Upper lobe of left lung (tissue), 6 donors: ENCODE measurements around the gene MNDA. TPM values are rescaled to one million over a fixed set of nuclear protein-coding genes. Genes with fewer than 3 reads are reported as not detected.
"Not testable (repeated sequence)": the region's sequence is repeated elsewhere in the genome, so short reads cannot be mapped to it uniquely, and the experiment has no call there.

Source experiments
- ATAC-seq, 2 donors: fragments of 200-7000 bp; cut with Tn5 transposase; one replicate each; pipeline ENCODE4 v1.9.1; 2022; ENCODE audit warnings: mild to moderate bottlenecking in 2 of 2, moderate library complexity in 2 of 2; ENCODE audit not compliant: low FRiP score in 2 of 2
- DNase-seq, 2 donors: peaks; one replicate each; pipeline ENCODE4 v3.0.0-alpha.2; 2019 to 2020
- H3K27ac ChIP-seq, 4 donors: fragments of 200-600 bp; sonication (generic); one replicate each; pipeline ENCODE4 v1.5.1; 2016 to 2019
- H3K27me3 ChIP-seq, 4 donors: fragments of 200-600 bp; sonication (generic); one replicate each; pipeline ENCODE4 v1.5.1; 2017 to 2019
- H3K36me3 ChIP-seq, 4 donors: fragments of 200-600 bp; sonication (generic); one replicate each; pipeline ENCODE4 v1.5.1; 2016 to 2019
- H3K4me1 ChIP-seq, 4 donors: fragments of 200-600 bp; sonication (generic); one replicate each; pipeline ENCODE4 v1.5.1; 2018 to 2019
- H3K4me3 ChIP-seq, 4 donors: fragments of 200-600 bp; sonication (generic); one replicate each; pipeline ENCODE4 v1.5.1; 2017 to 2019; ENCODE audit warnings: mild to moderate bottlenecking in 2 of 4, moderate library complexity in 1 of 4
- H3K9me3 ChIP-seq, 4 donors: fragments of 200-600 bp; sonication (generic); one replicate each; pipeline ENCODE4 v1.5.1; 2018 to 2019
- EP300 ChIP-seq, 4 donors: sonication (generic); formaldehyde crosslinking; IDR thresholded peaks; one replicate each; pipeline ENCODE4 v1.5.1; 2017; ENCODE audit warnings: antibody characterized with exemption in 4 of 4, control low read depth in 2 of 4
- POLR2A ChIP-seq, 4 donors: fragments of 450-650 bp; IDR thresholded peaks; one replicate each; pipeline ENCODE4 v1.5.1; 2016 to 2017; ENCODE audit warnings: antibody characterized with exemption in 4 of 4, mild to moderate bottlenecking in 2 of 4
- POLR2AphosphoS5 ChIP-seq, 2 donors: sonication (generic); formaldehyde crosslinking; IDR thresholded peaks; one replicate each; pipeline ENCODE4 v1.5.1; 2017; ENCODE audit warnings: antibody characterized with exemption in 2 of 2
- WGBS, 2 donors: methylation state at CpG; one replicate each; pipeline ENCODE4 v1.1.5; 2017 to 2018; 5-methylcytosine and 5-hydroxymethylcytosine counted together
- small RNA-seq, 4 donors: library from RNA; depleted of rRNA; stranded (forward); fragments of <200 nt; gene quantifications; one replicate each; pipeline ENCODE3, GENCODE V24; 2016
- total RNA-seq, 6 donors: library from RNA; depleted of rRNA in 4 of 6; stranded (reverse); fragments of >200 nt in 4 of 6; gene quantifications; one replicate each; pipeline versions ENCODE4 v1.1.0 to v1.2.1, GENCODE V29; 2016 to 2021
- TF ChIP-seq, protein P1 (sequence below), 6 experiments: fragments of 450-650 bp in 4 of 6; fragments of 200-600 bp in 2 of 6; sonication (generic) in 2 of 6; IDR thresholded peaks; one replicate each; pipeline ENCODE4 v1.5.1; 2016 to 2019; ENCODE audit warnings: antibody characterized with exemption in 6 of 6
- donor health status: DM: no; HTN: no; CAD: no; lungs with moderate emphysema.
- donor health status: DM: no; HTN: yes; CAD: no; lungs with severe emphysema.

Gene MNDA
- total RNA-seq, 6 donors from 2014 or later = 16.2 to 83.3 (median 28.7) TPM

DNA sequence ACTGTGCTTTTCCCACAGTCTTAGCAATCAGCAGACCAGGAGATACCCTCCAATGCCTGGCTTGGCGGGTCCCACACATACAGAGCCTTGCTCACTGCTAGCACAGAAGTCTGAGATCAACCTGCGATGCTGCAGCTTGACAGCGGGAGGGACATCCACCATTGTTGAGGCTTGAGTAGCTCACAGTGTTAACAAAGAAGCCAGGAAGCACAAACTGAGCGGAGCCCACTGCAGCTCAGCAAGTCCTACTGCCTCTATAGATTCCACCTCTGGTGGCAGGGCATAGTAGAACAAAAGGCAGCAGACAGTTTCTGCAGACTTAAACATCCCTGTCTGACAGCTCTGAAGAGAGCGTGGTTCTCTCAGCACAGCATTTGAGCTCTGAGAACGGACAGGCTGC, 33.4 kb downstream of the MNDA start:
- Histone ChIP-seq H3K36me3 (no peaks in the 10 kb centered on the region), H3K27me3 (no peaks in the 10 kb centered on the region), H3K9me3 (peaks cover 0 to 4% (median 0%) of the 10 kb centered on the region in 4 donors), H3K4me3 (no peak overlapping the region), H3K4me1 (no peaks in the 10 kb centered on the region), H3K27ac (no peak overlapping the region)
- DNase-seq = no peak
- 77 to 81% methylated on average over 4 to 6 of the region's 6 CpGs for WGBS, 2 donors
- ATAC-seq = no peak
- TF ChIP-seq POLR2AphosphoS5 (IDR thresholded peaks at IDR 0.05) (no peak), EP300 (IDR thresholded peaks at IDR 0.05) (no peak), POLR2A (IDR thresholded peaks at IDR 0.05) (no peak)
- TF ChIP-seq, protein P1, sequence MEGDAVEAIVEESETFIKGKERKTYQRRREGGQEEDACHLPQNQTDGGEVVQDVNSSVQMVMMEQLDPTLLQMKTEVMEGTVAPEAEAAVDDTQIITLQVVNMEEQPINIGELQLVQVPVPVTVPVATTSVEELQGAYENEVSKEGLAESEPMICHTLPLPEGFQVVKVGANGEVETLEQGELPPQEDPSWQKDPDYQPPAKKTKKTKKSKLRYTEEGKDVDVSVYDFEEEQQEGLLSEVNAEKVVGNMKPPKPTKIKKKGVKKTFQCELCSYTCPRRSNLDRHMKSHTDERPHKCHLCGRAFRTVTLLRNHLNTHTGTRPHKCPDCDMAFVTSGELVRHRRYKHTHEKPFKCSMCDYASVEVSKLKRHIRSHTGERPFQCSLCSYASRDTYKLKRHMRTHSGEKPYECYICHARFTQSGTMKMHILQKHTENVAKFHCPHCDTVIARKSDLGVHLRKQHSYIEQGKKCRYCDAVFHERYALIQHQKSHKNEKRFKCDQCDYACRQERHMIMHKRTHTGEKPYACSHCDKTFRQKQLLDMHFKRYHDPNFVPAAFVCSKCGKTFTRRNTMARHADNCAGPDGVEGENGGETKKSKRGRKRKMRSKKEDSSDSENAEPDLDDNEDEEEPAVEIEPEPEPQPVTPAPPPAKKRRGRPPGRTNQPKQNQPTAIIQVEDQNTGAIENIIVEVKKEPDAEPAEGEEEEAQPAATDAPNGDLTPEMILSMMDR (IDR thresholded peaks at IDR 0.05) = no peak

DNA sequence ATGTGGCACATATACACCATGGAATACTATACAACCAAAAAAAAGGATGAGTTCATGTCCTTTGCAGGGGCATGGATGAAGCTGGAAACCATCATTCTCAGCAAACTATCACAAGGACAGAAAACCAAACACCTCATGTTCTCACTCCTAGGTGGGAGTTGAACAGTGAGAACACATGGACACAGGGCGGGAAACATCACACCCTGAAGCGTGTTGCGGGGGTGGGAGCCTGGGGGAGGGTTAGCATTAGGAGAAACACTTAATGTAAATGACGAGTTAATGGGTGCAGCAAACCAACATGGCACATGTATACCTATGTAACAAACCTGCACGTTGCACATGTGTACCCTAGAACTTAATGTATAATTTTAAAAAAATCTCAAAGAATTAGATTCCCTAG, 39.3 kb downstream of the MNDA start:
- not testable (repeated sequence) for DNase-seq, H3K27ac ChIP-seq, H3K36me3 ChIP-seq, ATAC-seq, H3K9me3 ChIP-seq, H3K27me3 ChIP-seq, H3K4me1 ChIP-seq, H3K4me3 ChIP-seq
- WGBS, 2 donors = 91 to 96% methylated on average over 5 of the region's 5 CpGs

DNA sequence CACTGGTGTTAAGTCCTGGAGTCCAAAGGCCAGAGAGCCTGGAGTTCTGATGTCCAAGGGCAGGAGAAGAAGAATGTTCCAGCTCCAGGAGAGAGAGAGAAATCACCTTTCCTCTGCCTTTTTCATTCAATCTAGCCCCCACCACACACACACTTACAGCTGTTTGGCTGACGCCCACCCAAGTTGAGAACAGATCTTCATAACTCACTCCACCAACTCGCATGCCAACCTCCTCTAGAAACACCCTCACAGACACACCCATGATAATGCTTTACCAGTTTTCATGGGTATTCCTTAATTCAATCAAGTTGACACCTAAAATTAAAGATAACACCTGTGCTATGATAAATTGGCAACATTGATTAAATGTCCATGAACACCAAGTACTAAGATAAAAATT, 42.0 kb downstream of the MNDA start:
- DNase-seq (no peak), ATAC-seq (no peak)
- no peaks in the 10 kb centered on the region for H3K27me3 ChIP-seq
- no peak overlapping the region for H3K27ac ChIP-seq
- no peaks in the 10 kb centered on the region for H3K9me3 ChIP-seq
- no peaks in the 10 kb centered on the region for H3K36me3 ChIP-seq
- no peak overlapping the region for H3K4me3 ChIP-seq
- no peaks in the 10 kb centered on the region for H3K4me1 ChIP-seq
- TF ChIP-seq, protein P1 (IDR thresholded peaks at IDR 0.05) = no peak
- TF ChIP-seq EP300 (IDR thresholded peaks at IDR 0.05) = no peak
- TF ChIP-seq POLR2AphosphoS5 (IDR thresholded peaks at IDR 0.05) = no peak
- TF ChIP-seq POLR2A (IDR thresholded peaks at IDR 0.05) = no peak
- WGBS, 2 donors = 86 to 90% methylated on average over 2 of the region's 2 CpGs

DNA sequence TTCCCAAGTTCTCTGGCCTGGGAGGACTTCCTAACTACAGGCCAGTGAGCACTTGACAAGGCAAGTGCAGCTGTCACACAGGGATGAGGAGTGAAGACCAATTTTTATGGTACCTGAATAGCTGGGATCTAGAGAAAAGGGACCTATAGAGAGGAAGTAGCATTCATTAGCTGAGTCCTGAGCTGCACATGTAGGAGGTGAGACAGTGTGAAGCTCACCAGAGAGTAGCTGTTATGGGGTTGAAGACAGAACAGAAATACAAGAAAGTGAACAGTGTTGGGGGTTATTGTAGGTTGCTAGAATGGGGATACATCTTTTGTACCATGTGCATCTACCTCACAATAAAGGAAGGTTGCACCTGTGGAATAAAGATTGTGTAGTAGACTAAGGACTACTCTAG, 62.5 kb downstream of the MNDA start:
- no peak overlapping the region for H3K4me3 ChIP-seq
- no peak for ATAC-seq
- no peaks in the 10 kb centered on the region for H3K4me1 ChIP-seq
- no peaks in the 10 kb centered on the region for H3K9me3 ChIP-seq
- no peaks in the 10 kb centered on the region for H3K36me3 ChIP-seq
- TF ChIP-seq, protein P1 (IDR thresholded peaks at IDR 0.05) = no peak
- TF ChIP-seq POLR2AphosphoS5 (IDR thresholded peaks at IDR 0.05) (no peak), EP300 (IDR thresholded peaks at IDR 0.05) (no peak), POLR2A (IDR thresholded peaks at IDR 0.05) (no peak)
- no peaks in the 10 kb centered on the region for H3K27me3 ChIP-seq
- H3K27ac ChIP-seq = no peak overlapping the region
- no peak for DNase-seq

DNA sequence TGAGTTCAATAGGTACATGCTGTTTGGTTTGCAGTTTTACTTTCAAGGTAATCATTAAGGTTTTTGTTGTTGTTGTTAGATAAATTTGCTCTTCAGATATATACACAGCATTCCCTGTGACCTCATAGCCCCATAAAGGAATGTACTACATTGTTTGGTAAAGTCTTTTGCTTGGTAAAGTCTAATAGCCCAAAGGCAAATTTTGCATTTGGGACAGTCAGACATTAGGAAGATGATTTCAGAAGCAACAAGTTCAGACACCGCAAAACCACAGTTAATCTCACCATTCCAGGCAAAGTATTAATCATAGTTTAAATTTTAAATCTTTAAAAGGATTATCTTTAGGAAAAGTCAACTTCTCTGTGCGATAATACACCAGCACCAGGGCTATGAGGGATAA, 67.6 kb downstream of the MNDA start:
- Histone ChIP-seq H3K9me3 (no peaks in the 10 kb centered on the region), H3K27me3 (no peaks in the 10 kb centered on the region), H3K4me3 (no peak overlapping the region), H3K27ac (no peak overlapping the region), H3K4me1 (no peaks in the 10 kb centered on the region), H3K36me3 (no peaks in the 10 kb centered on the region)
- 89 to 91% methylated on average over 2 of the region's 2 CpGs for WGBS, 2 donors
- ATAC-seq = no peak
- TF ChIP-seq EP300 (IDR thresholded peaks at IDR 0.05) = no peak
- TF ChIP-seq POLR2A (IDR thresholded peaks at IDR 0.05) = no peak
- no peak for TF ChIP-seq POLR2AphosphoS5 (IDR thresholded peaks at IDR 0.05)
- TF ChIP-seq, protein P1 (IDR thresholded peaks at IDR 0.05) = no peak
- no peak for DNase-seq

Small RNA genes within 50 kb of the gene (small RNA-seq; reads per million reads assigned to genes)
- gene OR2AQ1P = 0 reads per million in 4 donors

Other genes starting within 250 kb of the MNDA start
- gene OR10Z1, start 226.1 kb upstream of the MNDA start, total RNA-seq = not detected
- gene SPTA1, start 144.6 kb upstream of the MNDA start, total RNA-seq = under 1 TPM in 5 of 6 donors, not detected in 1; 0.20 to 0.57 (median 0.30) TPM
- not detected for gene OR6K2, start 130.7 kb upstream of the MNDA start, total RNA-seq
- 1 to 10 TPM in 1 of 6 donors, under 1 TPM in 2, not detected in 3; 0.23 to 2.1 (median 0.81) TPM for gene OR6K3, start 110.6 kb upstream of the MNDA start, total RNA-seq
- not detected for gene OR6K6, start 76.6 kb upstream of the MNDA start, total RNA-seq
- gene OR6N1, start 59.2 kb upstream of the MNDA start, total RNA-seq = 1 to 10 TPM in 2 of 6 donors, under 1 TPM in 3, not detected in 1; 0.20 to 1.9 (median 0.57) TPM
- gene OR6N2, start 50.1 kb upstream of the MNDA start, total RNA-seq = under 1 TPM in 2 of 6 donors, not detected in 4; 0.10 to 0.26 TPM
- gene PYHIN1, start 100.2 kb downstream of the MNDA start, total RNA-seq = 10 to 100 TPM in 1 of 6 donors, 1 to 10 TPM in 5; 1.8 to 14.2 (median 5.6) TPM
- 100 to 1,000 TPM in 1 of 6 donors, 10 to 100 TPM in 5; 43.8 to 108 (median 66.2) TPM for gene IFI16, start 178.6 kb downstream of the MNDA start, total RNA-seq
- gene AIM2, start 245.4 kb downstream of the MNDA start, total RNA-seq = 1 to 10 TPM in 4 of 6 donors, under 1 TPM in 1, not detected in 1; 0.80 to 5.5 (median 2.7) TPM